A549 treated with AZD9567 at 1 μM for 4 hours (cell line): ENCODE results near the gene PCSK7. TPM values are rescaled to one million over a fixed set of nuclear protein-coding genes. Genes with fewer than 3 reads are reported as not detected.

Experiments used
- total RNA-seq: library from RNA; stranded (reverse); fragments of 200-300 nt; extraction: Qiagen RNA extraction; gene quantifications from 5 replicates; pipeline ENCODE4 v1.2.3, GENCODE V29; 2022; ENCODE audit not compliant: insufficient read depth

The PCSK7 gene
- total RNA-seq: 13.6 to 20.1 TPM (median 18.2 TPM) in 5 replicates

GRCh38 chr11:117231842-117232091 lies at the start of gene PCSK7:
Gene PCSK7 (minus strand): TSS chr11:117232073. CDS start chr11:117229844, 2,229 bp downstream.

GRCh38 chr11:117232092-117232878 lies 412 bp upstream of the PCSK7 start, which contains the start of gene RNF214:
Gene RNF214 (plus strand): TSS chr11:117232671. CDS start chr11:117234273, 1,602 bp downstream.

GRCh38 chr11:117199053-117199915 lies 32.6 kb downstream of the PCSK7 start, which contains the start of gene TAGLN:
Gene TAGLN (plus strand): TSS chr11:117199370. CDS start chr11:117203014, 3,644 bp downstream.

GRCh38 chr11:117178210-117179034 lies 53.5 kb downstream of the PCSK7 start, which contains the start of gene SIDT2:
Gene SIDT2 (plus strand): TSS chr11:117178743. CDS start chr11:117179264, 521 bp downstream.

Other genes starting within 250 kb of the PCSK7 start
- gene SIK3, start 133.6 kb downstream of the PCSK7 start, total RNA-seq: 7.3 to 8.2 TPM (median 7.6 TPM) in 5 replicates
- 32.2 to 57.4 TPM (median 33.7 TPM) in 5 replicates for gene PAFAH1B2, start 87.8 kb downstream of the PCSK7 start, total RNA-seq
- gene SIDT2, start 53.3 kb downstream of the PCSK7 start, total RNA-seq: 4.9 to 20.5 TPM (median 5.6 TPM) in 5 replicates
- 62.4 to 133 TPM (median 91.6 TPM) in 5 replicates for gene TAGLN, start 32.7 kb downstream of the PCSK7 start, total RNA-seq
- 8.4 to 24.2 TPM (median 10.2 TPM) in 5 replicates for gene RNF214, start 598 bp upstream of the PCSK7 start, total RNA-seq
- 1.3 to 2.1 TPM (median 1.7 TPM) in 5 replicates for gene BACE1-AS, start 59.3 kb upstream of the PCSK7 start, total RNA-seq
- gene BACE1, start 84.2 kb upstream of the PCSK7 start, total RNA-seq: 9.1 to 23.4 TPM (median 10.5 TPM) in 5 replicates
- gene CEP164, start 95.8 kb upstream of the PCSK7 start, total RNA-seq: 12.5 to 21.9 TPM (median 20.5 TPM) in 5 replicates